Upper lobe of left lung (tissue), 6 donors: Measurements from ENCODE around the gene ZNF654. TPM values are rescaled to one million over a fixed set of nuclear protein-coding genes. Genes with fewer than 3 reads are reported as not detected.
A peak's percentile ranks its signal among the peaks of the same experiment; 100 is the strongest.

Experiments used
- ATAC-seq, 2 donors: fragments of 200-7000 bp; cut with Tn5 transposase; one replicate each; pipeline ENCODE4 v1.9.1; 2022; ENCODE audit warnings: mild to moderate bottlenecking in 2 of 2, moderate library complexity in 2 of 2; ENCODE audit not compliant: low FRiP score in 2 of 2
- DNase-seq, 2 donors: peaks; one replicate each; pipeline ENCODE4 v3.0.0-alpha.2; 2019 to 2020
- H3K27ac ChIP-seq, 4 donors: fragments of 200-600 bp; sonication (generic); one replicate each; pipeline ENCODE4 v1.5.1; 2016 to 2019
- H3K27me3 ChIP-seq, 4 donors: fragments of 200-600 bp; sonication (generic); one replicate each; pipeline ENCODE4 v1.5.1; 2017 to 2019
- H3K36me3 ChIP-seq, 4 donors: fragments of 200-600 bp; sonication (generic); one replicate each; pipeline ENCODE4 v1.5.1; 2016 to 2019
- H3K4me1 ChIP-seq, 4 donors: fragments of 200-600 bp; sonication (generic); one replicate each; pipeline ENCODE4 v1.5.1; 2018 to 2019
- H3K4me3 ChIP-seq, 4 donors: fragments of 200-600 bp; sonication (generic); one replicate each; pipeline ENCODE4 v1.5.1; 2017 to 2019; ENCODE audit warnings: mild to moderate bottlenecking in 2 of 4, moderate library complexity in 1 of 4
- H3K9me3 ChIP-seq, 4 donors: fragments of 200-600 bp; sonication (generic); one replicate each; pipeline ENCODE4 v1.5.1; 2018 to 2019
- EP300 ChIP-seq, 4 donors: sonication (generic); formaldehyde crosslinking; IDR thresholded peaks; one replicate each; pipeline ENCODE4 v1.5.1; 2017; ENCODE audit warnings: antibody characterized with exemption in 4 of 4, control low read depth in 2 of 4
- POLR2A ChIP-seq, 4 donors: fragments of 450-650 bp; IDR thresholded peaks; one replicate each; pipeline ENCODE4 v1.5.1; 2016 to 2017; ENCODE audit warnings: antibody characterized with exemption in 4 of 4, mild to moderate bottlenecking in 2 of 4
- POLR2AphosphoS5 ChIP-seq, 2 donors: sonication (generic); formaldehyde crosslinking; IDR thresholded peaks; one replicate each; pipeline ENCODE4 v1.5.1; 2017; ENCODE audit warnings: antibody characterized with exemption in 2 of 2
- WGBS, 2 donors: methylation state at CpG; one replicate each; pipeline ENCODE4 v1.1.5; 2017 to 2018; 5-methylcytosine and 5-hydroxymethylcytosine counted together
- total RNA-seq, 6 donors: library from RNA; depleted of rRNA in 4 of 6; stranded (reverse); fragments of >200 nt in 4 of 6; gene quantifications; one replicate each; pipeline versions ENCODE4 v1.1.0 to v1.2.1, GENCODE V29; 2016 to 2021
- TF ChIP-seq, protein P1 (sequence below), 6 experiments: fragments of 450-650 bp in 4 of 6; fragments of 200-600 bp in 2 of 6; sonication (generic) in 2 of 6; IDR thresholded peaks; one replicate each; pipeline ENCODE4 v1.5.1; 2016 to 2019; ENCODE audit warnings: antibody characterized with exemption in 6 of 6
- donor health status: DM: no; HTN: no; CAD: no; lungs with moderate emphysema.
- donor health status: DM: no; HTN: yes; CAD: no; lungs with severe emphysema.

ZNF654 gene
- total RNA-seq, 6 donors from 2014 or later: 4.9 to 21.4 (median 13.8) TPM

DNA sequence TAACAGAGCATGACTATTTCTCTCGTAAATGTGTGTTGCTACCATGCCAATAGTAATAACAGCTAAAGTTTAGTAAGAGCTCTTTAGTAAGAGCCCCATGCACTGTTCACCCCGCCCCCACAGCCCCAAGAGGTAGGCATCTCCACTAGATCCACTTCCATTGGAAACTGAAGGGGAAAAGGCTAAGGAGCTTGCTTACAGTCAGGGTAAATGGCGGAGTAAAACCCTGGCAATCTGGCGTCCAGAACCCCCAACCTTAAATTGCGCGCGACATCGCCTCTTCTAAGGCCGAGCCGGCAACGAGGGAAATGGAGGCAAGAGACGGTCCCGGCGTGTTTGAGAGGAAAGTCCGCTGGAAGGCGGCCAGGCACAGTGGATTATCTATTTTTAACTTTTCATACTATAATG lies 90.0 kb downstream of the ZNF654 start:
- Histone ChIP-seq H3K9me3 (no peaks in the 10 kb centered on the region), H3K36me3 (peaks cover 0 to 11% (median 3%) of the 10 kb centered on the region in 4 donors), H3K4me3 (peak overlapping the region; percentile 68 to 78 (median 73)), H3K27ac (peak overlapping the region; percentile 86 to 96 (median 94)), H3K27me3 (no peaks in the 10 kb centered on the region), H3K4me1 (peaks cover 18 to 41% (median 23%) of the 10 kb centered on the region in 4 donors)
- no peak for DNase-seq
- TF ChIP-seq, protein P1, sequence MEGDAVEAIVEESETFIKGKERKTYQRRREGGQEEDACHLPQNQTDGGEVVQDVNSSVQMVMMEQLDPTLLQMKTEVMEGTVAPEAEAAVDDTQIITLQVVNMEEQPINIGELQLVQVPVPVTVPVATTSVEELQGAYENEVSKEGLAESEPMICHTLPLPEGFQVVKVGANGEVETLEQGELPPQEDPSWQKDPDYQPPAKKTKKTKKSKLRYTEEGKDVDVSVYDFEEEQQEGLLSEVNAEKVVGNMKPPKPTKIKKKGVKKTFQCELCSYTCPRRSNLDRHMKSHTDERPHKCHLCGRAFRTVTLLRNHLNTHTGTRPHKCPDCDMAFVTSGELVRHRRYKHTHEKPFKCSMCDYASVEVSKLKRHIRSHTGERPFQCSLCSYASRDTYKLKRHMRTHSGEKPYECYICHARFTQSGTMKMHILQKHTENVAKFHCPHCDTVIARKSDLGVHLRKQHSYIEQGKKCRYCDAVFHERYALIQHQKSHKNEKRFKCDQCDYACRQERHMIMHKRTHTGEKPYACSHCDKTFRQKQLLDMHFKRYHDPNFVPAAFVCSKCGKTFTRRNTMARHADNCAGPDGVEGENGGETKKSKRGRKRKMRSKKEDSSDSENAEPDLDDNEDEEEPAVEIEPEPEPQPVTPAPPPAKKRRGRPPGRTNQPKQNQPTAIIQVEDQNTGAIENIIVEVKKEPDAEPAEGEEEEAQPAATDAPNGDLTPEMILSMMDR (IDR thresholded peaks at IDR 0.05): no peak
- no peak for TF ChIP-seq POLR2AphosphoS5 (IDR thresholded peaks at IDR 0.05)
- TF ChIP-seq EP300 (IDR thresholded peaks at IDR 0.05): no peak
- TF ChIP-seq POLR2A (IDR thresholded peaks at IDR 0.05): no peak
- ATAC-seq: peak in 1 of 2 donors; percentile 29
- 1% methylated on average over 16 of the region's 16 CpGs for WGBS, 2 donors

DNA sequence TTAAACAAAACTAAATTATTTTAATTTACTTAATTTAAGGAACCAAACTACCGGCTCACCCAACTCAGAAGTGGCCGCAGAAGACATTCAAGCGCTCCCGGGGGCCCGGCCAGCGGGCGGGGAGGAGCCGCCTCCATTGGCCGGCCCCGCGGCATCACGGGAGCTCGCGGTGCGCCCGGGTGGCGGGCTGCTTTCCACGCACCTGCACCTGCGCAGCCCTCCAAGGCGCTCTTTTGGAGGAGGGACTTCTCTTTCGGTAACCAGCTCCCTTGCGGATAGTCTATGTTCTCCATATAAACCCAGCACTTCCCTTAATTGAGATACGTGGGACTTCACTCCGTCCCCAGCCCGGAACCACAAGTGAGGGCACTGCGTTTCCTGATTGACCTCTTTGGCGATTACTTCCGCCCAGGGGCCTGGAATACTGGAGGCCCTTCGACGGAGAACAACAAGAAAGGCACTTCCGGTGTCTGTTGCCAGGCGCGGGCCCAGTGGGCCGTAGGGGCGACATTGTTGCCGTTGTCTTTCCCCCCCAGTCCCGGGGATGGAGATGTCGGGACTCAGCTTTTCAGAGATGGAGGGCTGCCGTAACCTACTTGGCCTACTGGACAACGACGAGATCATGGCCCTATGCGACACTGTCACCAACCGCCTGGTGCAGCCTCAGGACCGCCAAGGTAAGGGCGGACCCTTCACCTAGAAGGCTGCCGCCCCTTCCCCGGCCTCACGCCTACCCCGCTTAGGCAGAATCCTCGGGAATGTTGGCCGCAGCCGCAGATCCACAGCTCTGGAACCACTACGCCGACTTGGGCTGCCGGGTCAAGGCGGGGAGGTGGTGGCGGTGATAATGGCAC lies 90.7 kb downstream of the ZNF654 start, which contains the start of gene C3orf38:
C3orf38 (plus strand) TSS at position 451 of the 854 bp plus-strand sequence; CDS start at position 545, 94 bp downstream.
- Histone ChIP-seq H3K4me1 (peaks cover 18 to 41% (median 23%) of the 10 kb centered on the region in 4 donors), H3K4me3 (peak within 1 kb of the TSS; percentile 68 to 78 (median 73)), H3K27ac (peak within 1 kb of the TSS; percentile 86 to 96 (median 94)), H3K36me3 (peaks cover 0 to 17% (median 4%) of the 10 kb centered on the region in 4 donors), H3K9me3 (no peaks in the 10 kb centered on the region), H3K27me3 (no peaks in the 10 kb centered on the region)
- 1% methylated on average over 28 to 52 of the region's 57 CpGs for WGBS, 2 donors
- DNase-seq (peak; percentile 91 to 95), ATAC-seq (peak; percentile 97 to 98)
- TF ChIP-seq EP300 (IDR thresholded peaks at IDR 0.05): no peak
- TF ChIP-seq, protein P1 (IDR thresholded peaks at IDR 0.05): peak in 1 of 6 experiments; percentile 13
- peak; percentile 73 to 82 for TF ChIP-seq POLR2AphosphoS5 (IDR thresholded peaks at IDR 0.05)
- TF ChIP-seq POLR2A (IDR thresholded peaks at IDR 0.05): peak in 2 of 4 donors; percentile 57 to 76

DNA sequence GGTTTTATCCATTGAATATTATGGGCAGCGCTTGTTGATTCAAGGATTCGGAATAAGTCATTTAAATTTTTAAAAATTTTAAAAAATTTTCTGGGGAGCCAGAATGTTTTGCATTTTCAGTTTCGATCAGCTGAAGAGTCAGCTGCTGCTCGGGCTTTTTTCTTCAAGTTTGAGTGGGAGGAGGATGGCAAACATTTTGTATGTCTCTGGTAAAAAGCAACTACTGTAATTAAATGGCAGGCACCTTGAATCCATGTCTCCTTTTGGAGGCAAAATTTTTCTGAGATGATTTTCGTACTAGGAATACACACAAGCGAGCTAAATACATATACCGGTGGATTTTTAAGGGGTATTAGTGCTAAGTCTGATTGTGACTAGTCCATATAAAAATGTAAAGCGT lies 91.3 kb downstream of the ZNF654 start:
- no peaks in the 10 kb centered on the region for H3K9me3 ChIP-seq
- H3K4me3 ChIP-seq: peak overlapping the region; percentile 68 to 78 (median 73)
- ATAC-seq (peak in 1 of 2 donors; percentile 23), DNase-seq (no peak)
- 0 to 3% methylated on average over 8 of the region's 8 CpGs for WGBS, 2 donors
- no peaks in the 10 kb centered on the region for H3K27me3 ChIP-seq
- TF ChIP-seq POLR2A (IDR thresholded peaks at IDR 0.05) (no peak), POLR2AphosphoS5 (IDR thresholded peaks at IDR 0.05) (no peak), EP300 (IDR thresholded peaks at IDR 0.05) (no peak)
- TF ChIP-seq, protein P1 (IDR thresholded peaks at IDR 0.05): no peak
- H3K36me3 ChIP-seq: peaks cover 0 to 23% (median 4%) of the 10 kb centered on the region in 4 donors
- H3K4me1 ChIP-seq: peaks cover 18 to 41% (median 23%) of the 10 kb centered on the region in 4 donors
- peak overlapping the region; percentile 86 to 96 (median 94) for H3K27ac ChIP-seq

DNA sequence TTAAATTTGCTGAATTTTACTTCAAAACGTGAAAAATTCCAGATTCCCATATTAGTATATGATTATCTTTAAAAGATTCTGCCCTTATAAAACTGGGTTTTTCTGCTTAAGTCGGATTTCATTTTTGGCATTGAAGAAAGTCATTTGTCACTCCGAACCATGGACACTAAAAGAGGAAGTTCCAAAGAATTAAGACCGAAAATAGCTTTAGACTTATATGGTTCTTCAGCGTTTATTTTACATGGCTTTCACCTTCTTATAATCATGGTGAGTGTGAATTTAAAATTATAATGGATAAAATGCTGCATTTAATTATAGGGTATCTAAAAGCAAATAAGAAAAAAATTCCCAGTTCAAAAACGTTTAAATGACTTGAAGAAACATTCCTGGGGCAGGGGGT lies 91.8 kb downstream of the ZNF654 start:
- H3K27ac ChIP-seq: peak overlapping the region in 3 of 4 donors; percentile 86 to 96 (median 96)
- H3K9me3 ChIP-seq: no peaks in the 10 kb centered on the region
- 0% methylated on average over 6 of the region's 6 CpGs for WGBS, 2 donors
- DNase-seq: no peak
- H3K4me3 ChIP-seq: peak overlapping the region; percentile 68 to 78 (median 73)
- H3K4me1 ChIP-seq: peaks cover 18 to 41% (median 23%) of the 10 kb centered on the region in 4 donors
- peaks cover 3 to 26% (median 8%) of the 10 kb centered on the region in 4 donors for H3K36me3 ChIP-seq
- no peak for ATAC-seq
- TF ChIP-seq, protein P1 (IDR thresholded peaks at IDR 0.05): no peak
- TF ChIP-seq EP300 (IDR thresholded peaks at IDR 0.05) (no peak), POLR2AphosphoS5 (IDR thresholded peaks at IDR 0.05) (no peak)
- no peaks in the 10 kb centered on the region for H3K27me3 ChIP-seq
